Tibial artery (tissue), 4 donors: ENCODE measurements around the gene FBXO39.
"Not testable (repeated sequence)": the region's sequence is repeated elsewhere in the genome, so short reads cannot be mapped to it uniquely, and the experiment has no call there.

Source experiments
- DNase-seq, 2 donors: peaks; one replicate each; pipeline ENCODE4 v3.0.0-alpha.2; 2019
- H3K27ac ChIP-seq, 2 donors: fragments of 200-600 bp; sonication (generic) in 1 of 2; 1 replicate in 1 of 2; 2 replicates in 1 of 2; pipeline ENCODE4 v1.5.1; 2018 to 2019; ENCODE audit warnings: mild to moderate bottlenecking in 1 of 2
- H3K27me3 ChIP-seq, 2 donors: fragments of 200-600 bp; sonication (generic) in 1 of 2; one replicate each; pipeline versions ENCODE4 v1.5.1 to v1.6.0; 2016 to 2019
- H3K36me3 ChIP-seq, 3 donors: fragments of 200-600 bp; sonication (generic) in 2 of 3; one replicate each; pipeline ENCODE4 v1.5.1; 2016 to 2019; ENCODE audit warnings: mild to moderate bottlenecking in 2 of 3
- H3K4me1 ChIP-seq, 4 donors: fragments of 200-600 bp; sonication (generic) in 2 of 4; 1 replicate in 3 of 4; 2 replicates in 1 of 4; pipeline ENCODE4 v1.5.1; 2016 to 2019
- H3K4me3 ChIP-seq, 2 donors: fragments of 200-600 bp; sonication (generic) in 1 of 2; 1 replicate in 1 of 2; 2 replicates in 1 of 2; pipeline ENCODE4 v1.5.1; 2018 to 2019; ENCODE audit warnings: mild to moderate bottlenecking in 2 of 2
- H3K9me3 ChIP-seq, 3 donors: fragments of 200-600 bp; sonication (generic) in 1 of 3; one replicate each; pipeline ENCODE4 v1.5.1; 2016 to 2019
- CTCF ChIP-seq, 2 experiments: fragments of 200-600 bp in 1 of 2; fragments of 450-650 bp in 1 of 2; IDR thresholded peaks; one replicate each; pipeline ENCODE4 v1.5.1; 2017 to 2019; ENCODE audit warnings: antibody characterized with exemption in 2 of 2, mild to moderate bottlenecking in 1 of 2, moderate library complexity in 1 of 2
- intact Hi-C: fragments of 100-400 bp; cut with DNase I; formaldehyde crosslinking; loops from one replicate; pipeline ENCODE4 v1.15.0; 2023; ENCODE audit warnings: low total_unique reads

The FBXO39 gene

GRCh38 chr17:6800422-6801027 is 24.5 kb downstream of the FBXO39 start:
- no peak for DNase-seq
- Histone ChIP-seq H3K4me1 (no peaks in the 10 kb centered on the region), H3K4me3 (no peak overlapping the region), H3K27me3 (peaks cover 0 to 9% of the 10 kb centered on the region in 2 donors), H3K27ac (no peak overlapping the region), H3K9me3 (no peaks in the 10 kb centered on the region), H3K36me3 (no peaks in the 10 kb centered on the region)
- intact Hi-C loops = no loop called here
- no peak for TF ChIP-seq CTCF (IDR thresholded peaks at IDR 0.05)

GRCh38 chr17:6811510-6811909 is 35.5 kb downstream of the FBXO39 start:
- Histone ChIP-seq H3K4me1 (no peaks in the 10 kb centered on the region), H3K27me3 (no peaks in the 10 kb centered on the region), H3K9me3 (no peaks in the 10 kb centered on the region), H3K4me3 (no peak overlapping the region), H3K27ac (no peak overlapping the region), H3K36me3 (no peaks in the 10 kb centered on the region)
- DNase-seq = no peak
- TF ChIP-seq CTCF (IDR thresholded peaks at IDR 0.05) = no peak
- intact Hi-C loops = no loop called here

GRCh38 chr17:6812295-6812694 is 36.3 kb downstream of the FBXO39 start:
- Histone ChIP-seq H3K4me1 (no peaks in the 10 kb centered on the region), H3K27ac (no peak overlapping the region), H3K4me3 (no peak overlapping the region), H3K36me3 (no peaks in the 10 kb centered on the region), H3K27me3 (no peaks in the 10 kb centered on the region), H3K9me3 (no peaks in the 10 kb centered on the region)
- intact Hi-C loops = no loop called here
- no peak for DNase-seq
- TF ChIP-seq CTCF (IDR thresholded peaks at IDR 0.05) = no peak

- H3K27me3 ChIP-seq = no peaks in the 10 kb centered on the region
- TF ChIP-seq CTCF (IDR thresholded peaks at IDR 0.05) = no peak
- H3K36me3 ChIP-seq = no peaks in the 10 kb centered on the region
- no peak overlapping the region for H3K4me3 ChIP-seq
- H3K9me3 ChIP-seq = peaks cover 0 to 5% (median 0%) of the 10 kb centered on the region in 3 donors
- no peaks in the 10 kb centered on the region for H3K4me1 ChIP-seq
- intact Hi-C loops = no loop called here
- no peak for DNase-seq
- H3K27ac ChIP-seq = no peak overlapping the region
Measured at GRCh38 chr17:6815775-6816174, 39.8 kb downstream of the FBXO39 start.

- H3K4me1 ChIP-seq, H3K27ac ChIP-seq, H3K4me3 ChIP-seq, H3K27me3 ChIP-seq, DNase-seq, H3K36me3 ChIP-seq, intact Hi-C loops, H3K9me3 ChIP-seq: not testable (repeated sequence)
Measured at GRCh38 chr17:6816368-6816767, 40.4 kb downstream of the FBXO39 start.

- no peaks in the 10 kb centered on the region for H3K36me3 ChIP-seq
- H3K4me3 ChIP-seq = no peak overlapping the region
- no peak for TF ChIP-seq CTCF (IDR thresholded peaks at IDR 0.05)
- intact Hi-C loops = no loop called here
- H3K9me3 ChIP-seq = peaks cover 0 to 6% (median 0%) of the 10 kb centered on the region in 3 donors
- no peaks in the 10 kb centered on the region for H3K4me1 ChIP-seq
- H3K27ac ChIP-seq = no peak overlapping the region
- DNase-seq = no peak
- H3K27me3 ChIP-seq = no peaks in the 10 kb centered on the region
Measured at GRCh38 chr17:6818938-6819337, 42.9 kb downstream of the FBXO39 start.
